GM19351 (cell line): ENCODE measurements around the gene PGBD4.
A peak's percentile ranks its signal among the peaks of the same experiment; 100 is the strongest.

Experiments used
- ATAC-seq: cut with Tn5 transposase; IDR thresholded peaks from one replicate; pipeline ENCODE4 v1.9.1; 2021; ENCODE audit warnings: mild to moderate bottlenecking, moderate library complexity; ENCODE audit not compliant: unreplicated experiment

The PGBD4 gene

DNA sequence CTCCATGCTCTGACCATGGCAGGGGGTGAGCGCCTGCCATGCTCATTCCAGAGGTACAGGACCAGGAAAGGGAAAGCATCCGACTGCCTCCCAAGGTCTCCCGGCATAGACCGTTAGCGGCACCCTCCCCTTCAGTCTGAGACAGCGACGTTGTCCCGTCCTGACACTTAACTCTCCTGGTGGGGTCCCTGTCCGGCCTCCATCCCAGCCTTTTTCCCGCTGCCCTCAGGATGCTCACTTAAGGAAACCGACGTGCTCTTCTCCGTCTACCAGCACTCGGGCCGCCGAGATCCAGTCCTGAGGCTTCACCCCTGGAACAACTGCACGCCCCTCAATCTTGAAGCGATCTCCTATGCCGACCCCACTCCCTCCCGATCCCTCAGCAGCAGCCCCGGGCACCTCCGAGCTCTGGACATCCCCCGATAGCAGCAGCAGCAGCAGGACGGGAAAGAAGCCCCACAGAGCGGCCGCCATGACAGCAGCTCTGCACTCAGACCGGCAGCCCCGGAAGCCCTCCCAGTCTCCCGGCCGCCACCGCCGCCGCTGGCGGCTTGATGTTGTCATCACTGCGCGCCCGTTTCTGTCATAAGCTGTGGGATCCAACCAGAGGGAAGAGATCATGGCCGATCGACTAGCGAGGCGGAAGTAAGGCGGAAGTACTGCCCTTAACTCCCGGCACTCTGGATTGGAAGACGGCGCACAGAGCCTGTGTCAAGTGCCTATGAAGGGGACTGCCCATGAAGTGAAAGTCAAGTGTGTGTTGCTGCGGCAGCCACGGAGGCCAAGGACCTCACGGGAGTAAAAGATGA is at the start of gene PGBD4, which contains the start of gene EMC7:
Gene PGBD4, plus strand, starts transcription at position 718 of the 809 bp plus-strand sequence. CDS start 449 bp downstream, outside the sequence.
Gene EMC7, minus strand, starts transcription at position 497 of the 809 bp plus-strand sequence. Its CDS starts 23 bp downstream, at position 474.
- ATAC-seq: peak; percentile 97

GRCh38 chr15:34054081-34054707 is 47.7 kb upstream of the PGBD4 start:
- no peak for ATAC-seq

GRCh38 chr15:34055868-34056595 is 45.9 kb upstream of the PGBD4 start:
- no peak for ATAC-seq

GRCh38 chr15:34056911-34057310 is 45.0 kb upstream of the PGBD4 start:
- no peak for ATAC-seq

GRCh38 chr15:34059476-34059875 is 42.4 kb upstream of the PGBD4 start:
- no peak for ATAC-seq

GRCh38 chr15:34059946-34060345 is 41.9 kb upstream of the PGBD4 start:
- ATAC-seq: no peak

GRCh38 chr15:34064438-34064837 is 37.4 kb upstream of the PGBD4 start:
- ATAC-seq: no peak

DNA sequence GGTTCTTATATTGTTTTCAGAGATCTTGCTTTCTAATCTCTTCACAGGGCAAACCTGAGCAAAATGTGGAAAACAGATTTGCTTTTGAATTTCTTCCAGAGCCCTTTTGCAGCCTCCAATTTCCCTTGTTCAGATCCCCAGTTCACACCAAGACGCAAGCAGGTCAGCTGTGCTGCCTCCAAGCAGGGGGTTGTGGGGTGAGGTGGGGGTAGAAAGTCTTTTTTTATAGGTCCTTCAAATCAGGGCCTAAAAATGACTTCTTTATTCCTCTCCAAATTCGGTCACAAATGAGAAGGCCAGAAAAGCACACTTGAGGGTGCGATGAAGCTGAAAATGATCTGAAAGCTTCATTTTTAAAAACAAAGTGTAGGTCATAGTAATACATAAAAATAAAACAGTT is 36.6 kb upstream of the PGBD4 start:
- no peak for ATAC-seq

DNA sequence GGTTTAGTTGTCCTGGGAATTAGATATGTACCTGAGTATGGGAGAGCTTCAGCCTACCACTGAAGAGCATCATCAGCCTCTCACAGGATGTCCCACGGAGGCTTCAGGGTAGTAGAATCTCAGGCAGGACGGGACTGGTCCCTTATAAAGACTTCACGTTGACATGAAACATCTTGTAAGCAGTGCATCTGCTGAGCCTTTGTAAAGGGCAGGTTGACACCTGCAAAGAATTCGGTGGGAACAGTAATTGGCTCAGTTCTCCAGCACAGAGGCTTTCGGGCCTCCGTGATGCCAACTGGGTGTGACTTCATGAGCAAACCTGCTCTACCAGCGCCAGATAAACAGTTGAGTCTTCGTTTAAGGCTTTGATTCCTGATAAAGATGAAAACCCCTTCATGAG is 35.9 kb upstream of the PGBD4 start:
- ATAC-seq: no peak

DNA sequence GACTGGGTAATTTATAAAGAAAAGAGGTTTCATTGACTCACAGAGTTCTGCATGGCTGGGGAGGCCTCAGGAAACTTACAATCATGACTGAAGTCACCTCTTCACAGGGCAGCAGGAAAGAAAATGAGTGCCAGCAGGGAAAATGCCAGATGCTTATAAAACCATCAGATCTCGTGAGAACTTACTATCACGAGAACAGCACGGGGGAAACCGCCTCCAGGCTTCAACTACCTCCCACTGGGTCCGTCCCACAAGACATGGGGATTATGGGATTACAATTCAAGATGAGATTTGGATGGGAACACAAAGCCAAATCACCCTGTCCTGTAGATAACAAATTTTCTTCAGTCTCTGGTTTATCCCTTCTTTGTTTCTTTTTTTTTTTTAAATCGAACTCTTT is 31.9 kb upstream of the PGBD4 start:
- ATAC-seq: no peak

DNA sequence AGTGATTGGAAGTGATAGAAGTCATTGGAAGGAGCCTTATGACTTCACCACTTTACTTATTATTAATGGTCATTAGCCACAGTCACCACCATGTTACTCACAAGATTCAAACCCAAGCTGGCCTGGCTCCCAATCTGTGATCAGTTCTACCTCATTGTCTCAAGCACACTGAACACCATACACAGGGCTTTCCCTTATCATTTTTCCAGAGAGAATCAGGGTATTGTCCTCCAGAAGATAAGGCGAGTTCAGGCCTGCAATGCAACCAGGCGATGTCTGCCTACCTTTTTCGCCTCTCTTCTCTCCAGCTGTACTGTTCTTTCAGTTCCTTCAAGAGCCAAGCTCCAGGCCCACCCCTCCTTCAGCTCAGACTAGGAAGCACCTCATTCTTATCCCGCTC is 25.1 kb upstream of the PGBD4 start:
- no peak for ATAC-seq

DNA sequence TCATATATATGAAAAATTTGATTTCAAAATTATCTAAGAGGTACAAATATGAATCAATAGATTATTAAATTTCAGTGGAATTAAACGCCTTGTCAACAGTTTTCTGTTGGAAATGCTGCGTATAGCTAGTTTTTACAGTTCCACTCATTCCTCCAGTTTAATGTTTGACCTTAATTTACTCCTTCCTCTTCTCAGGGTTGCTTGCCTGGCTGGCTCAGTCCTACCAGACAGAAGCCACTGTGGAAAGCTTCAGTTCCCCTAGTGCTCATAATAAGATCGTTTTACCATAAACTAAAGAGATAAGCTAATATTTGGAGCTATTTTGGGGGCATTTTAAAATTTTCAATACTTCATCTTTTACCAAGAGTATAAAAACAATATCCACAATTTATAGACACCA is 23.0 kb upstream of the PGBD4 start:
- ATAC-seq: no peak

GRCh38 chr15:34079904-34080303 is 22.0 kb upstream of the PGBD4 start:
- ATAC-seq: no peak

DNA sequence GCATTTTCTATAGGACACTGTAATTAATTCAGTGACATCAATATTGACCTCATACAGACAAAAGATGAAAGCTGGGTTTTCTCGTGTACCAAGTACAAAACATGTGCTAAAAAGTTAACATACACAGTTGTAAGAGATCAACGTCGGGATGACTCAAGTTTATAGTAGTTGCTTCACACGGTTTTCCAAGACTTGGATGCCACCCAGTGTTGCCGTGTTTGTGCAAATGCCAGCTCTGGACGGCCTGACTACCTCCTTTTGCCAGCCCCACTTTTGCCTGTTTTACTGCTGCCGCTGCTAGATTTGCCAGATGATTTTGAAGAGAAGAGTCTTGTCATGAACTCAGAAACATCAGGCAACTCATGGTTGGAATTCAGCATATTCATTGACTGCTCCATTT is 17.8 kb upstream of the PGBD4 start:
- ATAC-seq: no peak

DNA sequence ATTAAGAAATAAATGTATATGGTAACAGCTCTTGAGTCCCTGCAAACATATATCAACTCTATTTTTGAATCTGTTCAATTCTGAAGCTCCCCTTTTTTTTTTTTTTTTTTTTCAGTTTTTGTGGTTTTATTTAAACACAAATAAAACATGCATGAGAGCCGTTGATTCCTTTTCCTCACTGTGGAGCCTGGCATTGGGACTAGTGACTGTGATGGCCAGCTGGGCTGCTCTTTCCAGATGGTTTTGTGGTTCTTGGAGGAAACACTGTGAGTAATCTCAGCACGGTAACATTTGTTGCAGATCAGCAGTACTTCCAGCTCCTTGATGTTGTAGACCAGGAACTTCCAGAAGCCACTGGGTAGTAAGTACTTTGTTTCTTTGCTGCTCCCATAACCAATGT is 16.1 kb upstream of the PGBD4 start:
- no peak for ATAC-seq

DNA sequence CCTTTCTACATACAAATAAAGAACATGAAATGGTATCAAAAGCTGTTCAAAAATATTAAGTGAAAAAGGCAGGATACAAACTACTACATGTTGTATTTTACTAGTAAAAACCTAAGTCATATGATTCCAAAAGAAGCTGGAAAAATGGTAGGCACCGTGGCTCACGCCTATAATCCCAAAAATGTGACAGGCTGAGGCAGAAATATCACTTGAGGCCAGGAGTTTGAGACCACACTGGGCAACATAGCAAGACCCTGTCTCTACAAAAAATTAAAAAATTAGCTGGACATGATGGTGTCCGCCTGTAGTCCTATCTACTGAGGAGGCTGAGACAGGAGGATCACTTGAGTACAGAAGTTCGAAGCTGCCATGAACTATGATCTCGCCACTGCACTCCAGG is 2.0 kb upstream of the PGBD4 start:
- no peak for ATAC-seq

- peak; percentile 14 for ATAC-seq
Measured at GRCh38 chr15:34102175-34102925, 467 bp downstream of the PGBD4 start.

- ATAC-seq: no peak
Measured at GRCh38 chr15:34106423-34106822, 4.5 kb downstream of the PGBD4 start.

- no peak for ATAC-seq
Measured at GRCh38 chr15:34107315-34107714, 5.4 kb downstream of the PGBD4 start.

DNA sequence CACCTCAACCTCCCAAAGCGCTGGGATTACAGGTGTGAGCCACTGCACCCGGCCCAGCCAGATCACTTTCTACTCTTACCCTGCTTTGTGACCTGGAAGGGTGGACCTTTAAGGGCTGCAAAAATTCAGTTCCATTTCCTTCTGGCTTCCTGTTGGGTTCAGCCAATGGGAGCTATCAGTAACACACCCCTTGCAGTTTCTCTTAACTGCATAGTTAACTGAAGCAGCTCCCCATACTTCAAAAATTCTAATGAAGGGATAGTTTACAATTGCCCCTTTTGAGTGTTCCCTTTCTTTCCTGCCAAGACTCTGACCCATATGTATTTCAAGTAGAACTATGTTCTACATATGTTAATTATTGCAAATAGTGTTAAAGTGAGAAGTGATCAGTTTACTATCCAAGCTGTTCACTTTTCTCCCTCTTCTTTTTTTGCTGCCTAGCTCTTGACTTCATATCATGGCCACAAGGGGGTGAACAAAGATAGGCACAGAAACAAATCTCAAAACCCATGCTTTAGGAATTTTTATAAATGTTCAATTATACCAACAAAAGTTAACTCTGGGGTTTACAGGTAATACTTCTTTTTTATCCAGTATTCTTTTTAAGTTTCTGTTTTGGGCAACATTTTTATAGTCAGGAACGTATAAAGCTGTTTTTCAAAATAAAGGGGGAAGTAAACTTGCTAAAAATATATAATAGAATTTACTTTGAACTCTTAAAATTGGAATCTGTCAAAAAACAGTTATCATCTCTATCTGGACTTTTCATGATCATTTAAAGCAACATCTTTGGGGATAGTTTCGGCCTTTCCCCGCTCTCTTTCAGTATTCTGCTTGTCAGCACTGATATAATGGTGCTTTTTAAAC is 8.1 kb downstream of the PGBD4 start:
- no peak for ATAC-seq
